Liver (tissue), 9 donors: Measurements from ENCODE around the gene SETD6. TPM values are rescaled to one million over a fixed set of nuclear protein-coding genes. Genes with fewer than 3 reads are reported as not detected.

Experiments used
- DNase-seq: peaks from one replicate; pipeline ENCODE4 v3.0.0-alpha.2; 2017; ENCODE audit warnings: low spot score
- H3K27ac ChIP-seq, 2 donors: one replicate each; pipeline ENCODE4 v1.7.0; 2013; ENCODE audit warnings: inconsistent platforms in 2 of 2, low read length in 2 of 2, control low read depth in 1 of 2, low read depth in 1 of 2, mild to moderate bottlenecking in 1 of 2
- H3K27me3 ChIP-seq, 4 donors: one replicate each; pipeline versions ENCODE4 v1.6.1 to v1.7.0; 2013; ENCODE audit warnings: low read length in 3 of 4, inconsistent platforms in 1 of 4, mild to moderate bottlenecking in 1 of 4, moderate library complexity in 1 of 4; ENCODE audit not compliant: control insufficient read depth in 4 of 4, insufficient read depth in 4 of 4
- H3K36me3 ChIP-seq, 4 donors: one replicate each; pipeline versions ENCODE4 v1.6.1 to v1.7.0; 2013; ENCODE audit warnings: low read length in 3 of 4, mild to moderate bottlenecking in 3 of 4, low read depth in 1 of 4, moderate library complexity in 1 of 4; ENCODE audit not compliant: control insufficient read depth in 4 of 4, insufficient read depth in 3 of 4
- H3K4me1 ChIP-seq, 4 donors: one replicate each; pipeline versions ENCODE4 v1.6.1 to v1.7.0; 2013; ENCODE audit warnings: low read length in 3 of 4, mild to moderate bottlenecking in 3 of 4, moderate library complexity in 1 of 4; ENCODE audit not compliant: control insufficient read depth in 4 of 4, insufficient read depth in 4 of 4
- H3K4me3 ChIP-seq, 3 donors: one replicate each; pipeline versions ENCODE4 v1.6.1 to v1.7.0; 2013; ENCODE audit warnings: low read length in 3 of 3, control low read depth in 1 of 3, low read depth in 1 of 3, mild to moderate bottlenecking in 1 of 3
- H3K9ac ChIP-seq, 2 donors: one replicate each; pipeline ENCODE4 v1.7.0; 2013; ENCODE audit warnings: low read length in 2 of 2, mild to moderate bottlenecking in 2 of 2, moderate library complexity in 2 of 2, control low read depth in 1 of 2, low read depth in 1 of 2
- H3K9me3 ChIP-seq, 4 donors: one replicate each; pipeline versions ENCODE4 v1.6.1 to v1.7.0; 2013; ENCODE audit warnings: low read length in 3 of 4; ENCODE audit not compliant: control insufficient read depth in 4 of 4
- CTCF ChIP-seq: fragments of 150-350 bp; IDR thresholded peaks from 2 replicates; pipeline ENCODE4 v1.5.1; 2017; ENCODE audit warnings: improper control_type of control experiment, low read depth, low read length; ENCODE audit not compliant: missing input control
- EGR1 ChIP-seq, 2 donors: IDR thresholded peaks; 2 replicates each; pipeline ENCODE4 v1.6.1; 2016 to 2018; ENCODE audit warnings: antibody characterized with exemption in 2 of 2, low read depth in 2 of 2
- FOXA1 ChIP-seq: IDR thresholded peaks from 2 replicates; pipeline ENCODE4 v1.6.1; 2016; ENCODE audit warnings: antibody characterized with exemption
- FOXA2 ChIP-seq: IDR thresholded peaks from 2 replicates; pipeline ENCODE4 v1.6.1; 2016; ENCODE audit warnings: antibody characterized with exemption
- GABPA ChIP-seq, 2 donors: IDR thresholded peaks in 1 of 2; conservative IDR thresholded peaks in 1 of 2; 2 replicates each; pipeline ENCODE4 v1.6.1; 2016; ENCODE audit warnings: antibody characterized with exemption in 2 of 2, mild to moderate bottlenecking in 1 of 2, moderate library complexity in 1 of 2
- HNF4G ChIP-seq: IDR thresholded peaks from 2 replicates; pipeline ENCODE4 v1.6.1; 2016; ENCODE audit warnings: antibody characterized with exemption
- JUND ChIP-seq, 2 donors: IDR thresholded peaks; 2 replicates each; pipeline ENCODE4 v1.6.1; 2016; ENCODE audit warnings: antibody characterized with exemption in 2 of 2
- RAD21 ChIP-seq, 2 donors: IDR thresholded peaks; 2 replicates each; pipeline ENCODE4 v1.6.1; 2016; ENCODE audit warnings: antibody characterized with exemption in 2 of 2, mild to moderate bottlenecking in 2 of 2
- REST ChIP-seq: IDR thresholded peaks from 2 replicates; pipeline ENCODE4 v1.6.1; 2016; ENCODE audit warnings: antibody characterized with exemption, mild to moderate bottlenecking
- RXRA ChIP-seq, 2 donors: IDR thresholded peaks; 2 replicates each; pipeline ENCODE4 v1.6.1; 2017 to 2018; ENCODE audit warnings: antibody characterized with exemption in 2 of 2, mild to moderate bottlenecking in 1 of 2
- SP1 ChIP-seq: IDR thresholded peaks from 2 replicates; pipeline ENCODE4 v1.6.1; 2018; ENCODE audit warnings: antibody characterized with exemption, mild to moderate bottlenecking
- YY1 ChIP-seq: IDR thresholded peaks from 2 replicates; pipeline ENCODE4 v1.6.1; 2016; ENCODE audit warnings: antibody characterized with exemption, mild to moderate bottlenecking
- WGBS: extraction: QIAGEN DNeasy Blood & Tissue Kit; methylation state at CpG from one replicate; pipeline ENCODE4 v1.1.7; 2013; 5-methylcytosine and 5-hydroxymethylcytosine counted together
- polyA plus RNA-seq, 2 donors: library from polyadenylated mRNA; stranded (reverse) in 1 of 2; unstranded in 1 of 2; fragments of 200-250 nt in 1 of 2; fragments of >200 nt in 1 of 2; fragmentation: Nextera tagmentation in 1 of 2; extraction: Ambion mirVana in 1 of 2; gene quantifications; one replicate each; pipeline versions ENCODE4 v1.2.1 to v1.2.3, GENCODE V29; 2013 to 2015
- total RNA-seq, 2 donors: library from RNA; depleted of rRNA; stranded (reverse); fragments of >200 nt; gene quantifications; one replicate each; pipeline ENCODE4 v1.2.3, GENCODE V29; 2014
- TF ChIP-seq, protein P1 (sequence below): IDR thresholded peaks from 2 replicates; pipeline ENCODE4 v1.6.1; 2016; ENCODE audit warnings: antibody characterized with exemption
- TF ChIP-seq, protein P2 (sequence below): IDR thresholded peaks from 2 replicates; pipeline ENCODE4 v1.6.1; 2016; ENCODE audit warnings: antibody characterized with exemption
- TF ChIP-seq, protein P3 (sequence below): IDR thresholded peaks from 2 replicates; pipeline ENCODE4 v1.6.1; 2016; ENCODE audit warnings: antibody characterized with exemption
- donor health status: healthy.
- donor health status: healthy.
- donor health status: healthy.
- donor health status: healthy.
- donor health status: healthy.

Gene SETD6
- total and polyA plus RNA-seq, 4 donors, result 6.9 to 17.7 (median 10.2) TPM

GRCh38 chr16:58518083-58518979, 3.0 kb downstream of the SETD6 start:
- no peaks in the 10 kb centered on the region for H3K27me3 ChIP-seq
- DNase-seq, result no peak
- H3K9ac ChIP-seq, result no peak overlapping the region
- H3K4me3 ChIP-seq, result no peak overlapping the region
- WGBS, result 82% methylated on average over 8 of the region's 8 CpGs
- TF ChIP-seq, protein P1, sequence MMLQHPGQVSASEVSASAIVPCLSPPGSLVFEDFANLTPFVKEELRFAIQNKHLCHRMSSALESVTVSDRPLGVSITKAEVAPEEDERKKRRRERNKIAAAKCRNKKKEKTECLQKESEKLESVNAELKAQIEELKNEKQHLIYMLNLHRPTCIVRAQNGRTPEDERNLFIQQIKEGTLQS, result no peak
- TF ChIP-seq RAD21 (IDR thresholded peaks at IDR 0.05) (no peak), RXRA (IDR thresholded peaks at IDR 0.05) (no peak), EGR1 (IDR thresholded peaks at IDR 0.05; ENCODE audit: low read depth in 2 of 2) (no peak), CTCF (no peak), HNF4G (no peak), FOXA2 (no peak), SP1 (no peak), JUND (IDR thresholded peaks at IDR 0.05) (no peak), FOXA1 (no peak), YY1 (no peak), GABPA (IDR thresholded peaks at IDR 0.05 in 1 of 2, conservative IDR thresholded peaks at IDR 0.05 in 1 of 2) (no peak), REST (no peak)
- TF ChIP-seq, protein P2, sequence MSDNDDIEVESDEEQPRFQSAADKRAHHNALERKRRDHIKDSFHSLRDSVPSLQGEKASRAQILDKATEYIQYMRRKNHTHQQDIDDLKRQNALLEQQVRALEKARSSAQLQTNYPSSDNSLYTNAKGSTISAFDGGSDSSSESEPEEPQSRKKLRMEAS, result no peak
- TF ChIP-seq, protein P3, sequence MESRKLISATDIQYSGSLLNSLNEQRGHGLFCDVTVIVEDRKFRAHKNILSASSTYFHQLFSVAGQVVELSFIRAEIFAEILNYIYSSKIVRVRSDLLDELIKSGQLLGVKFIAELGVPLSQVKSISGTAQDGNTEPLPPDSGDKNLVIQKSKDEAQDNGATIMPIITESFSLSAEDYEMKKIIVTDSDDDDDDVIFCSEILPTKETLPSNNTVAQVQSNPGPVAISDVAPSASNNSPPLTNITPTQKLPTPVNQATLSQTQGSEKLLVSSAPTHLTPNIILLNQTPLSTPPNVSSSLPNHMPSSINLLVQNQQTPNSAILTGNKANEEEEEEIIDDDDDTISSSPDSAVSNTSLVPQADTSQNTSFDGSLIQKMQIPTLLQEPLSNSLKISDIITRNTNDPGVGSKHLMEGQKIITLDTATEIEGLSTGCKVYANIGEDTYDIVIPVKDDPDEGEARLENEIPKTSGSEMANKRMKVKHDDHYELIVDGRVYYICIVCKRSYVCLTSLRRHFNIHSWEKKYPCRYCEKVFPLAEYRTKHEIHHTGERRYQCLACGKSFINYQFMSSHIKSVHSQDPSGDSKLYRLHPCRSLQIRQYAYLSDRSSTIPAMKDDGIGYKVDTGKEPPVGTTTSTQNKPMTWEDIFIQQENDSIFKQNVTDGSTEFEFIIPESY, result no peak
- peaks cover 1 to 21% (median 14%) of the 10 kb centered on the region in 4 donors for H3K4me1 ChIP-seq
- H3K36me3 ChIP-seq, result peaks cover 8 to 54% (median 46%) of the 10 kb centered on the region in 4 donors
- H3K27ac ChIP-seq, result no peak overlapping the region
- H3K9me3 ChIP-seq, result no peaks in the 10 kb centered on the region
